Measurements from ENCODE around the gene TGFBR1.
A peak's percentile ranks its signal among the peaks of the same experiment; 100 is the strongest.

Gene TGFBR1

GRCh38 chr9:99107421-99107820 lies 2.5 kb downstream of the TGFBR1 start:
- DNase-seq (ENCODE audit: low spot score) = no peak

- no peak for DNase-seq (ENCODE audit: low spot score)
These were observed 3.2 kb downstream of the TGFBR1 start for GRCh38 chr9:99108131-99108530.

- no peak for DNase-seq (ENCODE audit: low spot score)
These were observed 4.6 kb downstream of the TGFBR1 start for GRCh38 chr9:99109522-99109921.

DNA sequence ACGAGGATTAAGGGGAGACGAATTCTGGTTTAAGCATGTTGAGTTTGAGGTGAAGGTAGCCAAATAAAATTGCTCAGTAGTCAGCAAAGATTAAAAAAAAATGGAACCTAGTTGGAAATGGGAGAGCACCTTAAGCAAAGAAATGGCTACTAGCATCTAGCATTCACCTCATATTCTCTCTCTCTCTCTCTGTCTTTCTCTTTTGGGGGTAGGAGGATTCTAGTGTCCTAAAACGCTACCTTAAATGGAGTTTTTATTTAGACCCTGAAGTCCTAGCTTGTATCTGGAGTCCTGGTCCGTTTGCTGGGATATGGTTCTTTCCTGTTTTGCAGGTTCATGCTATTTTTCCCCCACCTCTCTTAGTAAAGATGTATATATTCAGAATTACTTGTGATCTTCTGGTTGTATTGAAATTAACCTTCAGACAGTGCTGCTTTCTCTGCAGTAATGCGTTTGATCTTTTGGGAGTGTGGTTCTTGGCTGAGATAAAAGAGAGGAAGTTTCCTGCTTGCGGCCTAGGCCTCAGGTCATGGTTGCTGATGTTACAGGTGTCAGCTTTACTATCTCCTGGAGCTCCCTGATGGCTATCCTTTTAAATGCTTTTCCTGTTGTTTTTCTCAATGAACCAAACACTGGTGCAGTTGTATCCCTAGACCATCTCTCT lies 8.0 kb downstream of the TGFBR1 start:
- peak; percentile 58 for DNase-seq (ENCODE audit: low spot score)

- no peak for DNase-seq (ENCODE audit: low spot score)
These were observed 8.6 kb downstream of the TGFBR1 start for GRCh38 chr9:99113414-99114048.

- no peak for DNase-seq (ENCODE audit: low spot score)
These were observed 9.1 kb downstream of the TGFBR1 start for GRCh38 chr9:99114049-99114440.

GRCh38 chr9:99114846-99115500 lies 10.1 kb downstream of the TGFBR1 start:
- no peak for DNase-seq (ENCODE audit: low spot score)

- DNase-seq (ENCODE audit: low spot score) = no peak
These were observed 11.1 kb downstream of the TGFBR1 start for GRCh38 chr9:99116003-99116411.

- DNase-seq (ENCODE audit: low spot score) = peak; percentile 51
These were observed 14.0 kb downstream of the TGFBR1 start for GRCh38 chr9:99118782-99119466.

GRCh38 chr9:99119976-99120655 lies 15.2 kb downstream of the TGFBR1 start:
- no peak for DNase-seq (ENCODE audit: low spot score)

GRCh38 chr9:99121604-99122003 lies 16.7 kb downstream of the TGFBR1 start:
- DNase-seq (ENCODE audit: low spot score) = no peak

DNA sequence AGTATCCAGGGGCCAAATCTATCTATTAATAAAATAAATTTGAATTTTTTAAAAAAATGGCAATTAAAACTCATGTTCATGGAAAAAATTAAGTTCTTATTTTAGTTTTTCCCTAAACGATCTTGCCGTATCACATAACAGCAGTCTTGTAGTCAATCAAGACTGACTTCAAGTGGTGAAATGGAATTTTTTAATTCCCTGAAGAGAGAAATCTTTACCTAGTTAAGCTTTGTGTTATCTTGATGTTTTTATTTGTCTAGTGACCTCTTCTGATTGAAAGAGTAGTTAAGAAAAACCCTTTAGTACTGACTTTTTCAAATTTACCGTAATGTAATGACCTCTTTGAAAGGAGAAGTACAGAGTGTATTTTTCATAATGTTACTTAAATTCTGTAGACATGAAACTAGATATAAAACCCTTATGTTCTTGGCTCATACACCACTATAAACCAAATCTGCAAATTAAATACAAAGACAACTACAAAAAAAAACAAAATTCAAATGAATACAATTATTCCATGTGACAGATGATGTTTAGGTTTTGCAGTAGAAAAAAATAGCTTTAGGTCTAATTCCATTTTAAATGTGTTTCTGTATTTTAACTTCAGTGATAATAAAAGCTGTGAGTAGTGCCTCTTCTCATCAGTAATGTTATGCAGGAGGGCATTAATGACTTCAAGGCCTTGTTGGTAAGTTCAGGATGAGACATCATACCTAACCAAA lies 19.8 kb downstream of the TGFBR1 start:
- no peak for DNase-seq (ENCODE audit: low spot score)

DNA sequence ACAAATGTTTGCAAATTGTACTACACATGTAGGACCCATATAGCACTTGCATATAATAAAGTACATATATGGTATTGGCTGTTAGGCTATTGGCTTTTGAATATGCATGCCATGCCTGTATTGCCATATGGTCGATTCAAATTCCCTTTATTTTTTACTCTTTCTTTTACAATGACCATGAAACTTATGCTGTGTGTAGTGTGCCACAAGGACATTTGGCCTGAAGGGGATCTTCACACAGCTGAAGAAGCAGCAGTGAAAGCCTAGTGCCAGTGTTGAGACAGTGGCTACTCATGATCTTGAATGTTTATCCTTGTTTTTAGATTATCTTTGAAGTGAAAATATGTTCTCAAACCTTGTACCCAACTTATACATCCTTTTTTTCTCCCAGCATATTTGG lies 20.5 kb downstream of the TGFBR1 start:
- no peak for DNase-seq (ENCODE audit: low spot score)

GRCh38 chr9:99126312-99126711 lies 21.4 kb downstream of the TGFBR1 start:
- no peak for DNase-seq (ENCODE audit: low spot score)

DNA sequence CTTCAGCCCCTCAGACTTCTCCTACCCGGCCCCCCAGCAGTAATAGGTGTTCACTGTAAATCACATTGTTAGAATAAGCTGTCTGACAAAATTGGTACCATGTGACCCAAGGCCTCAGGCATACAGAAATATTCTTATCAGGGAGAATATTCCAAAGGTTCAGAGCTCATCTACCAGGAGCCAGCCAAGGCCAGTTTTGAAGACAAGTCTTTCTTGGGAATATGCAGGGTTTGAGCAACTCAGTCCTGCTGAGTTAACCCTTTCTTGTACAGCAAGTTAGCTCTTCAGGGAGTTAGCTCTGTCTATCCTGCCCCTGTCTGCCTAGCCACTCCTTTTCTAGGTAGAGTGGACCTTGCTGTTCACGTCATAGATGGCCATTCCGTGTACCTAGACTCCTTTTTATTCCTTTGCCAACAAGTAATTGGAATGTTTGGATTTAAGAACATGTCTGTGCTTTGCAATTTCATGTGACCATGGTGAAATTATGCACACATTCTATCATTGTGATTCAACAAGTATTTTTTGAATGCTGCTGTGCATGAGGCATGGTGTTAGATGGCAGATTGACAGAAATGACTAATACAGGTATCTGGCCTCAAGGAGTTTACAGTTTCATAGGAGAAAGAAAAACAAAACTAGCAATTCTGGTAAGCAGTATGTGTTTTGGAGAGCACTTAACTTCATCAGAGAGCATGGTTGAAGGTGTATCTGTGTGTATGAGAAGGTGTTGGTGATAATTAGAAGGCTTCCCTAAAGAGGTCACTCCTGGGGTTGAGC lies 22.6 kb downstream of the TGFBR1 start:
- no peak for DNase-seq (ENCODE audit: low spot score)

DNA sequence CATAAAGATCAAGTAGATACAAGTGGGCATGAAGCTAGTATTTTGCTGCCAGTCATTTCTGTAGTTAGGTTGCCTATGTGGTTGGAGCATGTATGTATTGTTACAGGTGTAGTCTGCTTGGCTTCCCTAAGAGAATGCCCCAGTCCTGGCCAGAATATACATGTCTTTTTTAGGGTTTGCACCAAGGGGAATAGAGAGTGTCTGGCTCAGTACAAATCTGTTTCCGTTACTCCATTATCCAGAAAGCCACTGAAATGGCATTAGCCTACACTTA lies 23.2 kb downstream of the TGFBR1 start:
- no peak for DNase-seq (ENCODE audit: low spot score)

DNA sequence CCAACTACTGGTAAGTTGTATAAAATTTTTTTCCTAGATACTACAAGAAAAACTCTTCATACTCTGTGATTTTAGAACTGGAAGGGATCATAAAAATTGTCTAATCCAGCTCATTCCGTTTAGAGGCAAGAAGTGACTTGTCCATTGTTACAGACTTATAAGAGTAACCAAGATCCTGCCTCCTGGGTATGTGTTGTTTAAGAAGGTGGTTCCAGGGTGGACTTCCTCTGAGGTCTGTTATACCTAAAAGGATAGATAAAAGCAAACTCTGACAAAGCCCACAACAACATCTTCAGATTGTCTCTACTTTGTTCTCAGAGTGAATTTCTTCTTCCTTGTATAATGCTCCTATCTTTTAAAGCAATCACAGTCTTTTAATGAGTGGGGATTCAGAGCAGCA lies 24.2 kb downstream of the TGFBR1 start:
- no peak for DNase-seq (ENCODE audit: low spot score)

DNA sequence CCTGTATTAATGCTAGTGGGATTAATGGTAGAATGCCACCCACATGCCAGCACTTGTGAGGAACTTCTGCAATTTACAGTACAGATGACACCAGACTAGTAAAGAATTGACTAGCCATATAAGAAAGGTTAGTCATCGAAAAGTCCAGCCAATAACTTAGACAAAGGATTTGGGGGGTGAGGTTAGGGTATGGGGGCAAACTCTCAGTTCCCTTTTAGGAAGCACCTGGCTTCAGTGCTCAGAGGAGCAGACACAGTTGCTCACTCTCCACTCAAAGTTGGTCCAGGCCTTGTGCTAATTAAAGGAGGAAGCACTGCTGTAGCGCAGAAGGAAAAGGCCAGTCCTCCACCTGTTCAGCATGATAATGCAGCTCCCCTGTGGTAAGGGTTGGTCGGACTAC lies 25.2 kb downstream of the TGFBR1 start:
- no peak for DNase-seq (ENCODE audit: low spot score)

GRCh38 chr9:99133145-99133544 lies 28.2 kb downstream of the TGFBR1 start:
- DNase-seq (ENCODE audit: low spot score) = no peak

DNA sequence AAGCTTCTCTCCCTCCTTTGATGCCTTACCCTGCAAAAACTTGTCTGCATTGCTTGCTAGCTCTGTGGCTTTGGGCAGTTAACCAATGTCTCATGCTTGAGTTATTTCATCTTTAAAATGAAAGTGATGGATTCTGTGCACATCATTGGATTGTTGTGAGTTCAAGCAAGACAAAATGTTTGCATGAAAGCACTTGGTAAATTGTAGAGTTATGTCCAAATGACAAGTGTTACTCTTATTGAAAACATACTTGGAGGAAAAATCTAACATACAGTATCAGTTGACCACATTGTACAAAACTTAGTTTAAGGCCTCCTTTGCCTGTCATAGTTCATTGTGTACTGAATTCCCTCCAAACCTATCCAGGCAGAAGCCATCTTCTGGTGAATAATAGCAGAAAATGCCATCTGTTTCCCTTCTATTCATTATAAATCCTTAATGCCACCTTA lies 30.0 kb downstream of the TGFBR1 start:
- no peak for DNase-seq (ENCODE audit: low spot score)

- no peak for DNase-seq (ENCODE audit: low spot score)
These were observed 30.5 kb downstream of the TGFBR1 start for GRCh38 chr9:99135456-99135855.

Measured in CD4-positive, alpha-beta T cell treated with Interleukin-15 for 4 hours (primary cell).